ENCODE measurements around the gene DECR2.

The DECR2 gene

DNA sequence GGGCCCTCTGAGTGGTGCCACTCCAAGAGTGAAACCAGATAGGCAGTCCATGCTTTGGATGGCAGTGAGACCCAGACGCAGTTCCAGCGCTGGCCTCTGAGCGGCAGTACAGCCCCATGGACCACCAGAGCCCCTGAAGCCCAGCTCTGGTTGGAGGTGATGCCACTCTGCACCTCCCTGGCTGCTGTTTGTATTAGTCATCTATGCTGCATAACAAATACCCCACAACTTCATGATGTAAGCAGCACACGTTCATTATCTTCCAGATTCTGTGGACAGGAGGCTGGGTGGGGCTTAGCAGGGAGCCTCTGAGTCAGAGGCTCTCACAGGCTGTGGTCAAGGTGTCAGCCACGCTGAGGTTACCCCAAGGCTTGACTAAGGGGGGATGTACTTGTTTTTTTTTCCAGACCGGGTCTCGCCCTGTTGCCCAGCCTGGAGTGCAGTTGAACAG, 9.8 kb upstream of the DECR2 start (continued):
- TF ChIP-seq, protein P1, sequence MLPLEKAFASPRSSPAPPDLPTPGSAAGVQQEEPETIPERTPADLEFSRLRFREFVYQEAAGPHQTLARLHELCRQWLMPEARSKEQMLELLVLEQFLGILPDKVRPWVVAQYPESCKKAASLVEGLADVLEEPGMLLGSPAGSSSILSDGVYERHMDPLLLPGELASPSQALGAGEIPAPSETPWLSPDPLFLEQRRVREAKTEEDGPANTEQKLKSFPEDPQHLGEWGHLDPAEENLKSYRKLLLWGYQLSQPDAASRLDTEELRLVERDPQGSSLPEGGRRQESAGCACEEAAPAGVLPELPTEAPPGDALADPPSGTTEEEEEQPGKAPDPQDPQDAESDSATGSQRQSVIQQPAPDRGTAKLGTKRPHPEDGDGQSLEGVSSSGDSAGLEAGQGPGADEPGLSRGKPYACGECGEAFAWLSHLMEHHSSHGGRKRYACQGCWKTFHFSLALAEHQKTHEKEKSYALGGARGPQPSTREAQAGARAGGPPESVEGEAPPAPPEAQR (tag by site-specific recombination; IDR thresholded peaks at IDR 0.05): no peak
- no peak for TF ChIP-seq SP3 (tag by site-specific recombination; IDR thresholded peaks at IDR 0.05)
- no peak for TF ChIP-seq ZNF837 (tag by site-specific recombination; IDR thresholded peaks at IDR 0.05)
- TF ChIP-seq ZBTB48 (tag by site-specific recombination; IDR thresholded peaks at IDR 0.05): no peak
- no peak for TF ChIP-seq ZNF10 (tag by site-specific recombination; IDR thresholded peaks at IDR 0.05)
- TF ChIP-seq ZNF473 (tag by site-specific recombination; IDR thresholded peaks at IDR 0.05): no peak
- no peak for TF ChIP-seq YY2 (tag by site-specific recombination; IDR thresholded peaks at IDR 0.05)
- no peak for TF ChIP-seq ZNF335 (tag by site-specific recombination; conservative IDR thresholded peaks at IDR 0.05)
- no peak for TF ChIP-seq ZNF292 (tag by site-specific recombination; IDR thresholded peaks at IDR 0.05; ENCODE audit: borderline replicate concordance, low read depth)
- TF ChIP-seq ZNF202 (tag by site-specific recombination; IDR thresholded peaks at IDR 0.05; ENCODE audit: borderline replicate concordance): no peak
- peak; percentile 15; the same call in 1 of the 2 replicates for TF ChIP-seq KLF1 (tag by site-specific recombination; IDR thresholded peaks at IDR 0.05)
- TF ChIP-seq, protein P2, sequence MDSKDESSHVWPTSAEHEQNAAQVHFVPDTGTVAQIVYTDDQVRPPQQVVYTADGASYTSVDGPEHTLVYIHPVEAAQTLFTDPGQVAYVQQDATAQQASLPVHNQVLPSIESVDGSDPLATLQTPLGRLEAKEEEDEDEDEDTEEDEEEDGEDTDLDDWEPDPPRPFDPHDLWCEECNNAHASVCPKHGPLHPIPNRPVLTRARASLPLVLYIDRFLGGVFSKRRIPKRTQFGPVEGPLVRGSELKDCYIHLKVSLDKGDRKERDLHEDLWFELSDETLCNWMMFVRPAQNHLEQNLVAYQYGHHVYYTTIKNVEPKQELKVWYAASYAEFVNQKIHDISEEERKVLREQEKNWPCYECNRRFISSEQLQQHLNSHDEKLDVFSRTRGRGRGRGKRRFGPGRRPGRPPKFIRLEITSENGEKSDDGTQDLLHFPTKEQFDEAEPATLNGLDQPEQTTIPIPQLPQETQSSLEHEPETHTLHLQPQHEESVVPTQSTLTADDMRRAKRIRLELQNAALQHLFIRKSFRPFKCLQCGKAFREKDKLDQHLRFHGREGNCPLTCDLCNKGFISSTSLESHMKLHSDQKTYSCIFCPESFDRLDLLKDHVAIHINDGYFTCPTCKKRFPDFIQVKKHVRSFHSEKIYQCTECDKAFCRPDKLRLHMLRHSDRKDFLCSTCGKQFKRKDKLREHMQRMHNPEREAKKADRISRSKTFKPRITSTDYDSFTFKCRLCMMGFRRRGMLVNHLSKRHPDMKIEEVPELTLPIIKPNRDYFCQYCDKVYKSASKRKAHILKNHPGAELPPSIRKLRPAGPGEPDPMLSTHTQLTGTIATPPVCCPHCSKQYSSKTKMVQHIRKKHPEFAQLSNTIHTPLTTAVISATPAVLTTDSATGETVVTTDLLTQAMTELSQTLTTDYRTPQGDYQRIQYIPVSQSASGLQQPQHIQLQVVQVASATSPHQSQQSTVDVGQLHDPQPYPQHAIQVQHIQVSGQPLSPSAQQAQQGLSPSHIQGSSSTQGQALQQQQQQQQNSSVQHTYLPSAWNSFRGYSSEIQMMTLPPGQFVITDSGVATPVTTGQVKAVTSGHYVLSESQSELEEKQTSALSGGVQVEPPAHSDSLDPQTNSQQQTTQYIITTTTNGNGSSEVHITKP (tag by site-specific recombination; IDR thresholded peaks at IDR 0.05): no peak
- TF ChIP-seq ZNF768 (tag by site-specific recombination; IDR thresholded peaks at IDR 0.05): peak; percentile 64
- no peak for TF ChIP-seq ZNF670 (tag by site-specific recombination; IDR thresholded peaks at IDR 0.05; ENCODE audit: low read depth)
- TF ChIP-seq HOXA7 (CRISPR knock-in tag; IDR thresholded peaks at IDR 0.05; ENCODE audit: borderline replicate concordance): no peak
- TF ChIP-seq, protein P3, sequence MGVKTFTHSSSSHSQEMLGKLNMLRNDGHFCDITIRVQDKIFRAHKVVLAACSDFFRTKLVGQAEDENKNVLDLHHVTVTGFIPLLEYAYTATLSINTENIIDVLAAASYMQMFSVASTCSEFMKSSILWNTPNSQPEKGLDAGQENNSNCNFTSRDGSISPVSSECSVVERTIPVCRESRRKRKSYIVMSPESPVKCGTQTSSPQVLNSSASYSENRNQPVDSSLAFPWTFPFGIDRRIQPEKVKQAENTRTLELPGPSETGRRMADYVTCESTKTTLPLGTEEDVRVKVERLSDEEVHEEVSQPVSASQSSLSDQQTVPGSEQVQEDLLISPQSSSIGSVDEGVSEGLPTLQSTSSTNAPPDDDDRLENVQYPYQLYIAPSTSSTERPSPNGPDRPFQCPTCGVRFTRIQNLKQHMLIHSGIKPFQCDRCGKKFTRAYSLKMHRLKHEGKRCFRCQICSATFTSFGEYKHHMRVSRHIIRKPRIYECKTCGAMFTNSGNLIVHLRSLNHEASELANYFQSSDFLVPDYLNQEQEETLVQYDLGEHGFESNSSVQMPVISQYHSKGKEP (tag by site-specific recombination; IDR thresholded peaks at IDR 0.05): no peak
- 0 out of 2 replicates have a peak, but pooled peaks have one; percentile 72 for TF ChIP-seq ZNF324 (tag by site-specific recombination; IDR thresholded peaks at IDR 0.05)
- TF ChIP-seq, protein P4, sequence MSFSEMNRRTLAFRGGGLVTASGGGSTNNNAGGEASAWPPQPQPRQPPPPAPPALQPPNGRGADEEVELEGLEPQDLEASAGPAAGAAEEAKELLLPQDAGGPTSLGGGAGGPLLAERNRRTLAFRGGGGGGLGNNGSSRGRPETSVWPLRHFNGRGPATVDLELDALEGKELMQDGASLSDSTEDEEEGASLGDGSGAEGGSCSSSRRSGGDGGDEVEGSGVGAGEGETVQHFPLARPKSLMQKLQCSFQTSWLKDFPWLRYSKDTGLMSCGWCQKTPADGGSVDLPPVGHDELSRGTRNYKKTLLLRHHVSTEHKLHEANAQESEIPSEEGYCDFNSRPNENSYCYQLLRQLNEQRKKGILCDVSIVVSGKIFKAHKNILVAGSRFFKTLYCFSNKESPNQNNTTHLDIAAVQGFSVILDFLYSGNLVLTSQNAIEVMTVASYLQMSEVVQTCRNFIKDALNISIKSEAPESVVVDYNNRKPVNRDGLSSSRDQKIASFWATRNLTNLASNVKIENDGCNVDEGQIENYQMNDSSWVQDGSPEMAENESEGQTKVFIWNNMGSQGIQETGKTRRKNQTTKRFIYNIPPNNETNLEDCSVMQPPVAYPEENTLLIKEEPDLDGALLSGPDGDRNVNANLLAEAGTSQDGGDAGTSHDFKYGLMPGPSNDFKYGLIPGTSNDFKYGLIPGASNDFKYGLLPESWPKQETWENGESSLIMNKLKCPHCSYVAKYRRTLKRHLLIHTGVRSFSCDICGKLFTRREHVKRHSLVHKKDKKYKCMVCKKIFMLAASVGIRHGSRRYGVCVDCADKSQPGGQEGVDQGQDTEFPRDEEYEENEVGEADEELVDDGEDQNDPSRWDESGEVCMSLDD (tag by site-specific recombination; IDR thresholded peaks at IDR 0.05): no peak
- TF ChIP-seq, protein P5, sequence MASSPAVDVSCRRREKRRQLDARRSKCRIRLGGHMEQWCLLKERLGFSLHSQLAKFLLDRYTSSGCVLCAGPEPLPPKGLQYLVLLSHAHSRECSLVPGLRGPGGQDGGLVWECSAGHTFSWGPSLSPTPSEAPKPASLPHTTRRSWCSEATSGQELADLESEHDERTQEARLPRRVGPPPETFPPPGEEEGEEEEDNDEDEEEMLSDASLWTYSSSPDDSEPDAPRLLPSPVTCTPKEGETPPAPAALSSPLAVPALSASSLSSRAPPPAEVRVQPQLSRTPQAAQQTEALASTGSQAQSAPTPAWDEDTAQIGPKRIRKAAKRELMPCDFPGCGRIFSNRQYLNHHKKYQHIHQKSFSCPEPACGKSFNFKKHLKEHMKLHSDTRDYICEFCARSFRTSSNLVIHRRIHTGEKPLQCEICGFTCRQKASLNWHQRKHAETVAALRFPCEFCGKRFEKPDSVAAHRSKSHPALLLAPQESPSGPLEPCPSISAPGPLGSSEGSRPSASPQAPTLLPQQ (tag by site-specific recombination; IDR thresholded peaks at IDR 0.05): peak; percentile 47; the same call in 1 of the 2 replicates
- no peak for TF ChIP-seq ZNF555 (tag by site-specific recombination; conservative IDR thresholded peaks at IDR 0.05)
- no peak for TF ChIP-seq ZNF544 (tag by site-specific recombination; IDR thresholded peaks at IDR 0.05)
- TF ChIP-seq, protein P6, sequence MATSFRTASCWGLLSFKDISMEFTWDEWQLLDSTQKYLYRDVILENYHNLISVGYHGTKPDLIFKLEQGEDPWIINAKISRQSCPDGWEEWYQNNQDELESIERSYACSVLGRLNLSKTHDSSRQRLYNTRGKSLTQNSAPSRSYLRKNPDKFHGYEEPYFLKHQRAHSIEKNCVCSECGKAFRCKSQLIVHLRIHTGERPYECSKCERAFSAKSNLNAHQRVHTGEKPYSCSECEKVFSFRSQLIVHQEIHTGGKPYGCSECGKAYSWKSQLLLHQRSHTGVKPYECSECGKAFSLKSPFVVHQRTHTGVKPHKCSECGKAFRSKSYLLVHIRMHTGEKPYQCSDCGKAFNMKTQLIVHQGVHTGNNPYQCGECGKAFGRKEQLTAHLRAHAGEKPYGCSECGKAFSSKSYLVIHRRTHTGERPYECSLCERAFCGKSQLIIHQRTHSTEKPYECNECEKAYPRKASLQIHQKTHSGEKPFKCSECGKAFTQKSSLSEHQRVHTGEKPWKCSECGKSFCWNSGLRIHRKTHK (tag by site-specific recombination; IDR thresholded peaks at IDR 0.05): no peak
- TF ChIP-seq MEIS1 (CRISPR knock-in tag; IDR thresholded peaks at IDR 0.05; ENCODE audit: borderline replicate concordance): no peak
- TF ChIP-seq ZNF529 (tag by site-specific recombination; IDR thresholded peaks at IDR 0.05; ENCODE audit: insufficient replicate concordance): no peak
- no peak for TF ChIP-seq ZNF266 (tag by site-specific recombination; IDR thresholded peaks at IDR 0.05; ENCODE audit: low read depth)
- no peak for TF ChIP-seq OSR2 (tag by site-specific recombination; IDR thresholded peaks at IDR 0.05)
- TF ChIP-seq ZNF23 (tag by site-specific recombination; IDR thresholded peaks at IDR 0.05; ENCODE audit: borderline replicate concordance): no peak
- TF ChIP-seq KLF8 (tag by site-specific recombination; IDR thresholded peaks at IDR 0.05): peak; percentile 36; the same call in 1 of the 2 replicates
